GM21526 (cell line): ENCODE data around the gene CRYAA.
"Not testable (repeated sequence)": the region's sequence is repeated elsewhere in the genome, so short reads cannot be mapped to it uniquely, and the experiment has no call there.

ENCODE experiments used
- ATAC-seq: cut with Tn5 transposase; IDR thresholded peaks from one replicate; pipeline ENCODE4 v1.9.1; 2021; ENCODE audit warnings: moderate library complexity; ENCODE audit not compliant: unreplicated experiment, low FRiP score

The CRYAA gene

GRCh38 chr21:43176621-43177020, 7.8 kb downstream of the CRYAA start:
- not testable (repeated sequence) for ATAC-seq

DNA sequence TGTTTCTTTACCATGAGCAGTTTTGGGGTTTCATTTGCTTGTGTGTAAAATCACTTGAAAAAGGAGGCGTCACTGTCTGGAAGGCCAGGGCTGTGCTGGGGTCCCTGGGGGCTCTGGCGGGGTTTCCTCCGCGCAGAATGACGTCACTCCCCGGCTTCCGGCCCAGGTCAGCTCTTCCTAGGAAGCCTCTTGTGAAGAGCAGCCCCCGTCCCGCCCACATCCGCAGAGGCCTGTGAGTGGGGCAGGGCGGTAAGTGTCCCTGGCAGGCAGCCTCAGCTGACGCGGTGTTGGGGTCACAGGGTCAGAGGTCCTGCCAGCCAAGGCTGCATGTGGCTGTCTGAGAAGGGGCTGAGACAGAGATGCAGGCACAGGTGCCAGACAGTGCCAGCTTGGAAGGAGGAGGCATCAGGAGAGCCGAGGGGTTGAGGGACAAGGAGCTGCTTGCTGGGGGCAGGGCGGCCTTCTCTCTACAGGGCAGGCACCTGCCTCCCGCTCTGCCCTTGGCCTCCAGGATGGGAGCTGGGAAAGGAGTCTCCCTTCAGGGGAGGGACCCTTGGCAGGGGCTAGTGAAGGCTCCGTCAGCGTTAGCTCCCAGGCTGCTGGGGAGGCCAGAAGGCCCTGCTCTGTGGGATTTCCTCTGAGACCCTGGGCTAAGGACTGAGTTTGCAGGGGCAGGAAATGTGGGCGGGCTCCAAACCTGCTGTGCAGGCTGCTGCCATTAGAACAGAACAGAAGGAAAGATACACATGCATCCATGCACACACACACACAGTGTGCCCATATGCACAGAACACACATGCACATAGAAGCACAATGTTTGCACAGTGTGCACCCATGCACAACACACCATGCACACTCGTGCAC, 8.5 kb downstream of the CRYAA start:
- not testable (repeated sequence) for ATAC-seq

DNA sequence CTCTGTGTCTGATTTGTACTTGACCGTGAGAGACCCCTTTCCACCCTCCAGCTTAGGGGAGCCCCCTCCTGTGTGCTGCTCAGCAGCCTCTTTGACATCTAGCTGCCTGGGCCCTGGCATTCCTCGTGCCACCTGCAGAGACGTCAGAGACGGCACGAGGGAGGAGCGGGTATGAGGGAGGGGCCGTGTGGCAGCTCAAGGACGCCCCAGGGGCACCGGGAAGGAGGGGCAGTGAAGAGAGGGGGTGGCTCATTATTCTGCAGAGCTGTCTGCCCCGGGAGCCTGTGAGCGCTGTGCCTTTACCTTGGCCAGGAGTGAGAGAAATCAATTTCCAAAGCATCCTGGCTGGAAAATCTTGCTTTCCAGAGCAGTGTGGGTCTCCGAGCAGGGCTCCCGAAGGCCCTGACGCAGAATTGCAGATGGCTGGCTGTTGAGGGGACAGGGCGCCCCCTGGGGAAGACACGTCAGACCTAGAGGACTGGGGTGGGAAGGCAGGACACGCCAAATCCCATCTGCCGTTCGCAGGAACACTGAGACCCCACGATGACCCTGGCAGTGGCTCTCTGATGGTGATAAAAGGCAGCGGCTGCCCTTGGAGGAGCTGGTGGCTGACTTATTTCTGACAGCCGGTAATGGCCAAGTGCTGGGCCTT, 9.5 kb downstream of the CRYAA start:
- ATAC-seq: not testable (repeated sequence)

DNA sequence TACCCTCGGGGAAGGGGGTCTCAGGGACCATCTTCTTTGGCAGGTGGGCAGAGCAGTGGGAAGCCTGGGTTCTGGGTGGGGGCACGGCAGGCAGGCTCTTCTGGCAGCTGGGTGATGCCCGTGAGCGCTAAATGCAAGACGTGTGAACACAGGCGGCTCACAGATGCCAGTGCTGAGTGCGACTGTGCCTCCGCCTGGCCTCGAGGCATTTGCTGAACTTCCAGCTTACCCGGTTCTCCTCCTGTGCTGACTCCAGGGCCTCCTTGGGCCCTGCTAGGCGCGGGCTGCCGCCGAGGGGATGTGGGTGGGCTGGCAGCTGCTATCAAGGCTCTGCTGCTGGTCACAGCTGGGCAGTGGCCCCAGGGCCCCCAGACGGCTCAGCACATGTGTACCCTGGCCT, 12.2 kb downstream of the CRYAA start:
- ATAC-seq: not testable (repeated sequence)

DNA sequence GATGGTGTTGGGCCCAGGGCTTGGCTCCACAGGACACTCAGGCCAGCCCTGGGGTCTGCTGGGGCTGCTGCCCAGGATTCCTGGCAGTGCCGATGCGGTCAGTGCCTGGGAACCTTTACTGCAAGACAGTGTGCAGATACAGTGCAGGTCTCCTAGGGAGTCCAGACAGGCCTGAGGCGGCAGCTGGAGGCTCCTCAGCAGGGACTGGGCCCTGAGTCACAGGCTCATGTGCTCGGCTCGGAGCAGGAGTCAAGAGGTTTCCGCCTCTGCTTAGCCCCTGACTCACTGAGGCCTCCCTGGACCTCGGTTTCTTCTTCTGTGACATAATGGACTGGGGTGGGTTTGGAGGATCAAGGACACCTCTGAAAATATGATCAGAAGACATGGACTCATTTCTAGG, 18.5 kb downstream of the CRYAA start:
- ATAC-seq: not testable (repeated sequence)

DNA sequence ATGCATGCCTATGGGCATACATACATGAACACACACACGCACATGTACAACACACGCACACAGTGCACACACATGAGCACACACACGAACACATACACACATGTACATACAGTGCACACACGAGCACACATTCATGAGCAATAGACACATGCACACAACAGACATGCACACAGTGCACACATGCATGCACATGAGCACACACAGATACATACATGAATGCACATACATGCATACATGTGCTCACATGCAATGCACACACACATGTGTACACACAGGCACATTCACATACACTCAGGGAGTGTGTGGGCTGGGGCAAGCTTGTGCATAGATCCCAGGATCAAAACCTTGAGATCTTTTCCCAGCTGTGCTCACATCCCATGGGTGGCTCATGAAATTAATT, 18.9 kb downstream of the CRYAA start:
- ATAC-seq: no peak

GRCh38 chr21:43188181-43188580, 19.4 kb downstream of the CRYAA start:
- ATAC-seq: no peak

DNA sequence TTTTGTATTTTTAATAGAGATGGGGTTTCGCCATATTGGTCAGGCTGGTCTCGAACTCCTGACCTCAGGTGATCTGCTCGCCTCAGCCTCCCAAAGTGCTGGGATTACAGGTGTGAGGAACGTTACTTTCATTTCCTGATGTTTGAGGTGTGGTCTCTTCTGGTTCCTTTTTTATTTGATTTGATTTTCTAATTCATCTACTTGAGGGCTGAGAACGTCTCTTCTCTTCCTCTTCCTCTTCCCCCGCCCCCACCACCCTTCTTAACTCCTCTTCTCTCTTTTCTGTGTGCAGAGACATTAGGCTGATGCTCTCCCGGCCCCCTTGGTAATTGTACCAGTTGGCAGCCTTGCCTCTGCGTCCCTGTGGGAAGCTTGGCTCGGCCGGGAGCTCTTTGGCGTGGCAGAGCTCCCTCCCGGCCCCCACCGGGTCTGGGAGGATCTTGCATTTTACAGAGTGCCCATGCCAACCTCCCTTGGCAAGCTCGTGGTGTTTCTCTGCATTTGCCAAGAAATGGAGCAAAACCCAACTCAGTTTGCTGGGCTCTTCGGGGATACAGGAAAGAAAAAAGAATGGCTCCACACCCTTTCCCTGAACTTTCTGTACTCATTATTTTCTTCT, 19.9 kb downstream of the CRYAA start:
- no peak for ATAC-seq

DNA sequence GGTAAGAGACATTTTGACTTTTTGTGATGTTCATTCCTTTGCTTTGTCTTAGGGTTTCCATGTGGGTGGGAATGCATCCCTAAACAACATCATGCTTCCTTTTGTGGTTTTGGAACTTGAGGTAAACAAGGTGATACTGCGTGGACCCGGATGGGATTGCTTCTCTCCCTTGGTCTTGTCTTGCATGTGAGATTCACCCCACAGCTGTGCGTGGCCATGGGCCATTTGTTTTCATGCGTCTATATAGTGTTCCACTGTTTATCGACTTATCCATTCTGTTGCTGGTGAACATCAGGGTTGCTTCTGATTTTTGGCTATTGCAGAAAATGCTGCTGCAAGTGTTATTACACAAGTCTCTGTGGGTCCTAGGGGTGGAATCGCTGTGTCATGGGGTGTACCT, 21.1 kb downstream of the CRYAA start:
- no peak for ATAC-seq

GRCh38 chr21:43190544-43190943, 21.7 kb downstream of the CRYAA start:
- no peak for ATAC-seq

DNA sequence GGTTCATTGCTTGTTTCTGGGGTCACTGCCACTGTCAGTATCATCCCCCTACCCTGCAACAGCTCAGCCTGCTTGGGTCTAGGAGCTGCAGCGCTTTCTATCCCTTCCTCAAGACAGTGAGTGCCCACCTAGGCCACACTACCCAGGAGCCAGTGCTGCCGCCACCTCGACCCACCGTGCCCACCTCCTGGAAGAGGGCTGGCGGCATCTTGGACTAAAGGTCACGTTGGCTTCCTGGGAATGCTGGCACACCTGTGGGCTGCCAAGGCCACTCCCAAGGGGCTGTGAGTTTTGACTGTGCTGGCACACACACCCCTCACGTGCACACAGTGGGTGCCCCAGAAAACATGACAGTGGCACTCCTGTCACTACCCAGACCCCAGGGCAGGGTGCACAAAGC, 22.1 kb downstream of the CRYAA start:
- ATAC-seq: no peak

DNA sequence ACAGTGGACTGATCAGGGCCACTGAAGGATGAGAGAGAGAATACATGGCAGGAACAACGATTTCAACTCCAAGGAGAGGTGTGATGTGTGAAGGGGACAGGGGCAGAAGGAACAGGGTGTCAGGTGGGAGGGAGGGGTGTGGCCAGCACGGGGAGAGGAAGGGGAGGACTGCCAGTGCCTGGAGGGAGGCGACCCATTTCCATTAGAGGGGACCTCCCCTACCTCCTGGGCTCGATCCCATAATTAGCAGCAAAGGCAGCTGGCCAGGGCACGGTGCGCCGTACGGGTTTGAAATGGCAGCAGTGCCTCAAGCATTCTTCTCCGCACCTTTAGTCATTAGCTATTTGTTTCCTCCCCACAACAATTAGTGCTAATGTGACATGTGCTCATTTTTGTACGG, 22.7 kb downstream of the CRYAA start:
- no peak for ATAC-seq

DNA sequence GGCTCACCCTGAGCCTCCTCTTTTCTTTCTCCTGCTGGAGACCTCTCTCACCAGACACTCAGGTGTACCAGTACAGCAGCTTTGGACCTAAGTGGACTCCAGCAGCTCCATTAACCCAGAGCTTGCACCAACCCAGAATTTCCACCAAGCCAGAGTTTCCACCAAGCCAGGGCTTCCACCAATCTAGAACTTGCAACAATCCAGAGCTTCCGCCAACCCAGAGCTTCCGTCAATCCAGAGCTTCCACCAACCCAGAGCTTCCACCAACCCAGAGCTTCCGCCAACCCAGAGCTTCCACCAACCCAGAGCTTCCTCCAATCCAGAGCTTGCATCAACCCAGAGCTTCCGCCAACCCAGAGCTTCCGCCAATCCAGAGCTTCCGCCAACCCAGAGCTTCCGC, 23.2 kb downstream of the CRYAA start:
- no peak for ATAC-seq

GRCh38 chr21:43192501-43193081, 23.8 kb downstream of the CRYAA start:
- ATAC-seq: no peak

DNA sequence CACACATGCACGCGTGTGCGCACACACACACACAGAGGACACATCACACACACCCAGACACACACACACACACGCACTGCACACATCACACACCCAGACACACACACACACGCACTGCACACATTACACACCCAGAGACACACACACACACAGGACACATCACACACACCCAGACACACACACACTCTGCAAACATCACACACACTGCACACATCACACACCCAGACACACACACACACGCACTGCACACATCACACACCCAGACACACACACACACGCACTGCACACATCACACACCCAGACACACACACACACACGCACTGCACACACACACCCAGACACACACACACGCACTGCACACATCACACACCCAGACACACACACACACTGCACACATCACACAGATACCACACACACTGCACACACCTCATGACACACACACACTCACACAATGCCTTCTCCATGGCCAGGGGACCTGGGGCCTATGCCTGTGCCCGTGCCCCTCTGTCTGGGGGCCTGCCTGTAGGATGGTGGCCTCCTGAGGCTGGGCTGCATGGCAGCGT, 24.4 kb downstream of the CRYAA start:
- no peak for ATAC-seq

- ATAC-seq: no peak
Observed at GRCh38 chr21:43193651-43194302, 25.0 kb downstream of the CRYAA start.

DNA sequence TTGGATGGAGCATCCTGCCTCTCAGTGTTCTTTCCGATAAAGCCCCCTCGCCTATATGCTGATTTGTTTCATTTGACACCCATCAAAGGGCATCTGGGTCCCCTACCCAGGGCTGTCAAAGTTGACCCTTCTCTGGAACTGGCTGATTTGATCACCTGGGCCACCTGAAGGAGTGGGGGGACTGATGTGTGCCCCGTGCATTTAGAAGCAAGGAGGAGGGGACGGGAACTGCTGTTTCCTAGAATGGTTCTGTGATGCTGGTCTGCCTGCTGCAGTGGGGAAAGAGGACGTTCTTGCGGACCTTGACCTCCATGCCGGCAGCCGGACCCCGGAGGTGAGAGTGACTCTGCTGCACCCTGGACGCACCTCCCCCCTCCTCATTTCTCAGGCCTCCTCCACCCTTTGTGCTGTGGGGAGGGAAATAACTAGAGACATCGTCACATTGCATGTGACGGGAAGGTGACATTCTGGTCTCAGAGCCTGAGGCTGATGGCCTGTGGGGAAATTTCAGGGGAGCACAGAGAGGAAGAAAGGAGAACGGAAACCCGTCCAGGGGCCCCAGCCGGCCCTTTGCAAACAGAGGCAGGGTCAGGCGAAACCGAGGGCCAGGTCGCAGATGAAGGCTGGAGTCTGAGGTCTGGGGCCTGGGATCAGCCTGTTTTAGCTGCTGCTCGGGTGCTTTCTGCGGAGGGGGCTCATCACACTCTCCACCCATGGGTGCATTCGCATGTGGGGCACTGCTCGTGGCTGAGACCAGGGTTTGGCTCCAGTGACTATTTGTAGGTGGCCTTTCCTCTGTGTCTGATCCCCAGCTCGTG, 25.7 kb downstream of the CRYAA start:
- no peak for ATAC-seq

DNA sequence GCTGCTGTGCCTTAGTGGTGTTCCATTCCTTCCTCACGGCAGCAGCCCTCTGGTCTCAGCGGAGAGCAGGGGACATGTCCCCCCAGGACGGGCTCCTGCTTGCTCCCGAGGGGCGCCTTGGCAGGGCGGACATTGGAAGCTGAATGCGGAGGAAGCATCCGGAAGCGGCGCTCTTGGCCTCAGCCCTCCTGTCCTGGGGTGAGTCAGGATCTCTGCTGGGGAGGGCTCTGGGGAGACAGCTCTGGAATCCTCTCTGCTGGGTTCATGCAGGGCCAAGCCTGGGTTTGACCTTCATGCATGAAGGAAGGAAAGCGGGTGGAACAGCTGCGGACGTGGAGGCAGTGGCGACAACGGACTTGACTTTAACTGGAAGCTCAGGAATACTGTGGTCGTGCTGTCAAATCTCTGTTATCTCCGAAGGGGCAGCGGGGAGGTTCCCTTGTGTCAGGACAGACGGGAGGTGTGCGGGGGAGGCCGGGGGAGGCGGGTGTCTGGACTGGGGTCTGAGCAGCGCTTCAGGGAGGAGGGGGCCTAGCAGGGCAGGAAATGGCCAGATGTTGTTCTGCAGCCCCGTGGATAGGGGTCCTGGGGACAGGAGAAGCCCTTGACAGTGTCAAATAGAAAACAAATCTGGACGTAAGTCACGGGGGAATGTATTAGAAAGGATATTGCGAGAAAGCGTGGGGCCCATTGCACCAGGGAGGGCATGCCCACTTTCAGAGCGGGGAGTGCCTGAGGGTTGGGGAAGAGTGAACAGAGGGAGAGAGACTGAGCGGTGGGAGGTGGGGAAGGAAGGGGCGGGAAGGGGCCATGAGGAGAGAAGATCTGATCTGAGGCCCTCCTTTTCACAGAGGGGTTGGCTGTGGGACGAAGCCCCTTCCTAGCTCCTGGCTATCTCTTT, 26.6 kb downstream of the CRYAA start:
- ATAC-seq: no peak

DNA sequence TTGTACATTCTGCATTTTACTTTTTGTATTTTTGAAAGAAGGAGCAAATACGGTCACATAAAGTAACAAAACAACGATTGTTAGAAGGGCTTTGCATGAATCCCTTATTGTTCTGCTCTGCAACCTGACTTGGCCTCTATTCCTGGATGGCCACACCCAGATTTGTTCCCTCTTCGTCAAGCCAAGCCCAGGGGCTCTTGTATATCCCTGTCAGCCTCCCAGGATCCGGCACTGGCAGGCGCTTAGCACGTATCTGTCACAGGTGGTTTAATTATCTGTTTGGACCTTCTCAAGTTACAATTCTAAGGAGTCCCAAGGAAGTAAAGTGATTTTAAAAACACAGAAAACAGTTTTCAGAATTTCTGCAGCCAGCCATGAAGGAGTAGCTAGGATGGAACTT, 28.0 kb downstream of the CRYAA start:
- no peak for ATAC-seq
